GM12878 (cell line): Measurements from ENCODE around the gene ADAMTS18.

Experiments used
- ATF2 ChIP-seq: IDR thresholded peaks from 2 replicates; pipeline ENCODE4 v1.6.1; 2012; ENCODE audit warnings: low read length, inconsistent platforms
- BCLAF1 ChIP-seq: fragments of 450-650 bp; IDR thresholded peaks from 2 replicates; pipeline ENCODE4 v1.6.1; 2017; ENCODE audit warnings: antibody characterized with exemption, mild to moderate bottlenecking, moderate library complexity
- CREB1 ChIP-seq: IDR thresholded peaks from 2 replicates; pipeline ENCODE4 v1.6.1; 2012; ENCODE audit warnings: low read depth, mild to moderate bottlenecking, inconsistent platforms
- CREM ChIP-seq: IDR thresholded peaks from 2 replicates; pipeline ENCODE4 v1.6.1; 2014; ENCODE audit warnings: antibody characterized with exemption, low read depth
- CTCF ChIP-seq, 3 experiments: IDR thresholded peaks in 2 of 3; conservative IDR thresholded peaks in 1 of 3; 2 replicates each; pipeline ENCODE4 v1.5.1; 2011; ENCODE audit warnings: low read depth in 3 of 3, low read length in 3 of 3, mild to moderate bottlenecking in 3 of 3, control low read depth in 2 of 3, moderate library complexity in 2 of 3, inconsistent platforms in 1 of 3, mixed read lengths in 1 of 3; ENCODE audit not compliant: control insufficient read depth in 2 of 3, insufficient read depth in 1 of 3; ENCODE audit errors: extremely low read depth in 1 of 3
- MXI1 ChIP-seq: fragments of 150-350 bp; IDR thresholded peaks from 2 replicates; pipeline ENCODE4 v1.6.1; 2011; ENCODE audit warnings: low read depth, mild to moderate bottlenecking, inconsistent platforms, low read length, improper control_type of control experiment
- POLR2A ChIP-seq: IDR thresholded peaks from 2 replicates; pipeline ENCODE4 v1.6.1; 2011; ENCODE audit warnings: low read depth, mild to moderate bottlenecking, low read length
- RCOR1 ChIP-seq: conservative IDR thresholded peaks from 2 replicates; pipeline ENCODE4 v1.6.1; 2012; ENCODE audit warnings: low read depth, low read length, improper control_type of control experiment
- USF1 ChIP-seq: IDR thresholded peaks from 2 replicates; pipeline ENCODE4 v1.6.1; 2011; ENCODE audit warnings: borderline replicate concordance, low read depth, mild to moderate bottlenecking, moderate library complexity, mixed read lengths, low read length; ENCODE audit not compliant: insufficient read depth; ENCODE audit errors: extremely low read length
- YBX1 ChIP-seq: fragments of 450-650 bp; IDR thresholded peaks from 2 replicates; pipeline ENCODE4 v1.6.1; 2016; ENCODE audit warnings: antibody characterized with exemption

GRCh38 chr16:77310877-77311276 is 124.0 kb downstream of the ADAMTS18 start:
- no peak for TF ChIP-seq BCLAF1
- no peak for TF ChIP-seq CREM
- no peak for TF ChIP-seq CTCF (IDR thresholded peaks at IDR 0.05 in 2 of 3, conservative IDR thresholded peaks at IDR 0.05 in 1 of 3; ENCODE audit: control insufficient read depth in 2 of 3, extremely low read depth in 1 of 3, insufficient read depth in 1 of 3, low read depth in 3 of 3, low read length in 3 of 3)
- TF ChIP-seq RCOR1 = no peak
- TF ChIP-seq YBX1 = no peak
- TF ChIP-seq USF1 = no peak
- TF ChIP-seq ATF2 = no peak
- TF ChIP-seq POLR2A = no peak
- TF ChIP-seq MXI1 = no peak
- TF ChIP-seq CREB1 = no peak
